ENCODE results near the gene KIF16B. TPM values are rescaled to one million over a fixed set of nuclear protein-coding genes. Genes with fewer than 3 reads are reported as not detected.
A peak's percentile ranks its signal among the peaks of the same experiment; 100 is the strongest.

Gene KIF16B
- total RNA-seq, 4 donors from 2014 or later, result 8.7 to 20.6 (median 16.6) TPM

GRCh38 chr20:16404171-16404570 lies 169.1 kb downstream of the KIF16B start:
- Histone ChIP-seq H3K27me3 (no peaks in the 10 kb centered on the region), H3K4me1 (no peaks in the 10 kb centered on the region), H3K9me3 (no peaks in the 10 kb centered on the region), H3K4me3 (no peak overlapping the region), H3K27ac (no peak overlapping the region), H3K36me3 (no peaks in the 10 kb centered on the region)
- no peak for TF ChIP-seq POLR2A (IDR thresholded peaks at IDR 0.05)
- intact Hi-C loops (cut with DNase I; ENCODE audit: low total_unique reads), result no loop called here
- DNase-seq, result no peak

GRCh38 chr20:16400234-16400633 lies 173.0 kb downstream of the KIF16B start:
- no peaks in the 10 kb centered on the region for H3K9me3 ChIP-seq
- no peak overlapping the region for H3K4me3 ChIP-seq
- no peaks in the 10 kb centered on the region for H3K27me3 ChIP-seq
- no peaks in the 10 kb centered on the region for H3K36me3 ChIP-seq
- no peaks in the 10 kb centered on the region for H3K4me1 ChIP-seq
- no peak for DNase-seq
- H3K27ac ChIP-seq, result no peak overlapping the region
- TF ChIP-seq POLR2A (IDR thresholded peaks at IDR 0.05) (no peak), CTCF (IDR thresholded peaks at IDR 0.05) (no peak)
- intact Hi-C loops (cut with DNase I; ENCODE audit: low total_unique reads), result no loop called here

- no peaks in the 10 kb centered on the region for H3K36me3 ChIP-seq
- intact Hi-C loops (cut with DNase I; ENCODE audit: low total_unique reads), result no loop called here
- H3K9me3 ChIP-seq, result no peaks in the 10 kb centered on the region
- DNase-seq, result no peak
- no peak for TF ChIP-seq CTCF (IDR thresholded peaks at IDR 0.05)
- no peak for TF ChIP-seq POLR2A (IDR thresholded peaks at IDR 0.05)
- H3K27me3 ChIP-seq, result no peaks in the 10 kb centered on the region
- H3K27ac ChIP-seq, result no peak overlapping the region
- no peak overlapping the region for H3K4me3 ChIP-seq
- H3K4me1 ChIP-seq, result no peaks in the 10 kb centered on the region
Measured at GRCh38 chr20:16399801-16400200, 173.4 kb downstream of the KIF16B start.

GRCh38 chr20:16397086-16397485 lies 176.2 kb downstream of the KIF16B start:
- Histone ChIP-seq H3K9me3 (no peaks in the 10 kb centered on the region), H3K4me3 (no peak overlapping the region), H3K4me1 (no peaks in the 10 kb centered on the region), H3K27ac (peak overlapping the region in 1 of 2 donors; percentile 7), H3K27me3 (no peaks in the 10 kb centered on the region), H3K36me3 (no peaks in the 10 kb centered on the region)
- intact Hi-C loops (cut with DNase I; ENCODE audit: low total_unique reads), result no loop called here
- TF ChIP-seq CTCF (IDR thresholded peaks at IDR 0.05), result no peak
- TF ChIP-seq POLR2A (IDR thresholded peaks at IDR 0.05), result no peak
- DNase-seq, result peak; percentile 19 to 64

GRCh38 chr20:16395366-16395765 lies 177.9 kb downstream of the KIF16B start:
- H3K4me1 ChIP-seq, result no peaks in the 10 kb centered on the region
- no peaks in the 10 kb centered on the region for H3K9me3 ChIP-seq
- intact Hi-C loops (cut with DNase I; ENCODE audit: low total_unique reads), result no loop called here
- H3K4me3 ChIP-seq, result no peak overlapping the region
- DNase-seq, result no peak
- H3K27me3 ChIP-seq, result no peaks in the 10 kb centered on the region
- no peak overlapping the region for H3K27ac ChIP-seq
- no peaks in the 10 kb centered on the region for H3K36me3 ChIP-seq
- TF ChIP-seq CTCF (IDR thresholded peaks at IDR 0.05) (no peak), POLR2A (IDR thresholded peaks at IDR 0.05) (no peak)

- Histone ChIP-seq H3K36me3 (no peaks in the 10 kb centered on the region), H3K4me3 (no peak overlapping the region), H3K27ac (no peak overlapping the region), H3K4me1 (no peaks in the 10 kb centered on the region), H3K27me3 (no peaks in the 10 kb centered on the region), H3K9me3 (no peaks in the 10 kb centered on the region)
- TF ChIP-seq CTCF (IDR thresholded peaks at IDR 0.05) (no peak), POLR2A (IDR thresholded peaks at IDR 0.05) (no peak)
- no peak for DNase-seq
- intact Hi-C loops (cut with DNase I; ENCODE audit: low total_unique reads), result no loop called here
Measured at GRCh38 chr20:16394784-16395183, 178.5 kb downstream of the KIF16B start.

Data from uterus (tissue), 4 donors.